ENCODE results near the gene CPZ.

DNA sequence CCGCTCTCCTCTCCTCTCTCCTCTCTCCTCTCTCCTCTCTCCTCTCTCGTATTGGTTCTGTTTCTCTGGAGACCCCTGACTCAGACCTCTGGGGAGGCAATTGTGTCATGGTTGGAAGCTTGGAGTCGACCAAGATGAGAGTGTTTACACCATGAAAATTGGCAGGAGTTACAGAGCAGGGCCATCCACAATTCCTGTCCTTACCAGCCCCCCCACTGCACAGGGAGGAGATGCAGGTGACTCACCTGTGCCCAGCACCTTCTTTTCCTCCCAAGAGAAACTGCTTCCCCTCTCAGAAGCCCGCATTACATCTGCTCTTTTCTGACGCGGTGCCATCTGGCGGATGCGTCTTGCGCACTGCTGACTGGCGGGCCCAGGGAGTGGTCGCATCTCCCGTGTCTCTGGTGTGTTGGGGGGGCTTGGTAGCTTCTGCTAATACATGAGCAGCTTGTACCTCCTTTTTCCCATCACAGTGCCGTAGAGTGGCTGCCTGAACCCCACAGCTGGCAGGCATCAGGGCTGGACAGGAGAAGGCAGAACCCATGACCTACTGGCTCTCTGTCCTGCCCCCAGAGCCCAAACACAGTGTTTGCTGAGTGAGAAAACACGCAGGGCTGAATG lies 43.7 kb upstream of the CPZ start:
- TF ChIP-seq POLR2A (IDR thresholded peaks at IDR 0.05; ENCODE audit: low read length) (no peak), GATA1 (IDR thresholded peaks at IDR 0.05; ENCODE audit: low read depth, low read length) (no peak)
